ENCODE measurements around the gene JAGN1.
A peak's percentile ranks its signal among the peaks of the same experiment; 100 is the strongest.

The JAGN1 gene

GRCh38 chr3:9913601-9914000 lies 23.2 kb downstream of the JAGN1 start:
- Histone ChIP-seq H3K9me2 (replicated peaks; ENCODE audit: insufficient read depth, low read length) (no peaks in the 10 kb centered on the region), H3K9me3 (ENCODE audit: insufficient read depth, low read length) (no peaks in the 10 kb centered on the region), H3K27me3 (ENCODE audit: low read length) (no peaks in the 10 kb centered on the region), H3K27ac (ENCODE audit: low read depth, low read length) (no peak overlapping the region), H3K36me3 (ENCODE audit: low read length) (no peaks in the 10 kb centered on the region), H2AFZ (ENCODE audit: low read depth, low read length, severe bottlenecking) (no peak overlapping the region), H3K4me2 (ENCODE audit: low read depth, low read length, poor library complexity, severe bottlenecking) (no peak overlapping the region), H3K79me2 (ENCODE audit: insufficient read depth, low read length) (no peaks in the 10 kb centered on the region), H4K20me1 (ENCODE audit: low read depth, low read length) (no peaks in the 10 kb centered on the region), H3K4me3 (ENCODE audit: insufficient read depth, low read length, poor library complexity, severe bottlenecking) (no peak overlapping the region), H3K9ac (ENCODE audit: low read length) (no peak overlapping the region), H3F3A (ENCODE audit: insufficient read depth) (no peaks in the 10 kb centered on the region)
- TF ChIP-seq EZH2phosphoT487 (conservative IDR thresholded peaks at IDR 0.05; ENCODE audit: low read length) (no peak), CTCF (IDR thresholded peaks at IDR 0.05; ENCODE audit: insufficient read depth, low read length, poor library complexity, severe bottlenecking) (no peak)

GRCh38 chr3:9914011-9914410 lies 23.6 kb downstream of the JAGN1 start:
- H3K4me2 ChIP-seq (ENCODE audit: low read depth, low read length, poor library complexity, severe bottlenecking): no peak overlapping the region
- H3K4me3 ChIP-seq (ENCODE audit: insufficient read depth, low read length, poor library complexity, severe bottlenecking): no peak overlapping the region
- no peaks in the 10 kb centered on the region for H3F3A ChIP-seq (ENCODE audit: insufficient read depth)
- H3K9me2 ChIP-seq (replicated peaks; ENCODE audit: insufficient read depth, low read length): no peaks in the 10 kb centered on the region
- H3K36me3 ChIP-seq (ENCODE audit: low read length): no peaks in the 10 kb centered on the region
- H3K9me3 ChIP-seq (ENCODE audit: insufficient read depth, low read length): no peaks in the 10 kb centered on the region
- no peaks in the 10 kb centered on the region for H3K79me2 ChIP-seq (ENCODE audit: insufficient read depth, low read length)
- H4K20me1 ChIP-seq (ENCODE audit: low read depth, low read length): no peaks in the 10 kb centered on the region
- no peak overlapping the region for H3K27ac ChIP-seq (ENCODE audit: low read depth, low read length)
- TF ChIP-seq EZH2phosphoT487 (conservative IDR thresholded peaks at IDR 0.05; ENCODE audit: low read length) (no peak), CTCF (IDR thresholded peaks at IDR 0.05; ENCODE audit: insufficient read depth, low read length, poor library complexity, severe bottlenecking) (no peak)
- no peaks in the 10 kb centered on the region for H3K27me3 ChIP-seq (ENCODE audit: low read length)
- no peak overlapping the region for H3K9ac ChIP-seq (ENCODE audit: low read length)
- H2AFZ ChIP-seq (ENCODE audit: low read depth, low read length, severe bottlenecking): no peak overlapping the region

- Histone ChIP-seq H4K20me1 (ENCODE audit: low read depth, low read length) (no peaks in the 10 kb centered on the region), H3K4me3 (ENCODE audit: insufficient read depth, low read length, poor library complexity, severe bottlenecking) (no peak overlapping the region), H3K36me3 (ENCODE audit: low read length) (no peaks in the 10 kb centered on the region), H3K4me2 (ENCODE audit: low read depth, low read length, poor library complexity, severe bottlenecking) (no peak overlapping the region), H2AFZ (ENCODE audit: low read depth, low read length, severe bottlenecking) (peak overlapping the region; percentile 59), H3K27me3 (ENCODE audit: low read length) (no peaks in the 10 kb centered on the region), H3K27ac (ENCODE audit: low read depth, low read length) (no peak overlapping the region), H3K9me3 (ENCODE audit: insufficient read depth, low read length) (no peaks in the 10 kb centered on the region), H3F3A (ENCODE audit: insufficient read depth) (no peaks in the 10 kb centered on the region), H3K9ac (ENCODE audit: low read length) (peak overlapping the region; percentile 9; the same call in 1 of the 2 replicates), H3K79me2 (ENCODE audit: insufficient read depth, low read length) (no peaks in the 10 kb centered on the region), H3K9me2 (replicated peaks; ENCODE audit: insufficient read depth, low read length) (no peaks in the 10 kb centered on the region)
- TF ChIP-seq CTCF (IDR thresholded peaks at IDR 0.05; ENCODE audit: insufficient read depth, low read length, poor library complexity, severe bottlenecking): no peak
- no peak for TF ChIP-seq EZH2phosphoT487 (conservative IDR thresholded peaks at IDR 0.05; ENCODE audit: low read length)
These were observed 24.3 kb downstream of the JAGN1 start for GRCh38 chr3:9914559-9915253.
